ENCODE measurements around the gene AKAP11. TPM values are rescaled to one million over a fixed set of nuclear protein-coding genes. Genes with fewer than 3 reads are reported as not detected.

Gene AKAP11
- total and polyA plus RNA-seq, 9 of the 15 experiments (the other 6 are each of a cell fraction or from before 2014, with no cell fraction given): 2.2 to 31.3 (median 10.9) TPM

GRCh38 chr13:42271337-42272114 lies 426 bp upstream of the AKAP11 start (continued):
- TF ChIP-seq CEBPZ (IDR thresholded peaks at IDR 0.05; ENCODE audit: borderline replicate concordance, low read depth, low read length): no peak
- TF ChIP-seq KAT8 (IDR thresholded peaks at IDR 0.05; ENCODE audit: low read depth): no peak
- TF ChIP-seq ZNF12 (CRISPR knock-in tag; IDR thresholded peaks at IDR 0.05): no peak
- no peak for TF ChIP-seq IFI16 (CRISPR knock-in tag; IDR thresholded peaks at IDR 0.05)
- no peak for TF ChIP-seq TBP (optimal IDR thresholded peaks at IDR 0.05; ENCODE audit: low read depth, low read length)
- no peak for TF ChIP-seq RBFOX2 (IDR thresholded peaks at IDR 0.05; ENCODE audit: low read depth, low read length)
- TF ChIP-seq SNRNP70 (optimal IDR thresholded peaks at IDR 0.05; ENCODE audit: low read depth, low read length): no peak
- TF ChIP-seq KLF1 (tag; IDR thresholded peaks at IDR 0.05): no peak
- 0 out of 4 replicates have a peak, but pooled peaks of 1 of the 2 experiments have one; percentile 55 for TF ChIP-seq TEAD1 (CRISPR knock-in tag; IDR thresholded peaks at IDR 0.05)
- TF ChIP-seq ZNF280B (CRISPR knock-in tag; IDR thresholded peaks at IDR 0.05): no peak
- no peak for TF ChIP-seq HBP1 (CRISPR knock-in tag; IDR thresholded peaks at IDR 0.05)
- peak; percentile 86 for TF ChIP-seq CXXC5 (CRISPR knock-in tag; IDR thresholded peaks at IDR 0.05)
- TF ChIP-seq PHTF2 (CRISPR knock-in tag; IDR thresholded peaks at IDR 0.05): no peak
- peak; percentile 95 to 99 for TF ChIP-seq E2F6 (IDR thresholded peaks at IDR 0.05; ENCODE audit: borderline replicate concordance in 1 of 2, extremely low read depth in 1 of 2, insufficient read depth in 1 of 2, insufficient read length in 1 of 2, low read depth in 1 of 2, low read length in 1 of 2, poor library complexity in 1 of 2, severe bottlenecking in 1 of 2)
- no peak for TF ChIP-seq NR0B1 (IDR thresholded peaks at IDR 0.05; ENCODE audit: partially characterized antibody)
- TF ChIP-seq ZBTB9 (CRISPR knock-in tag; IDR thresholded peaks at IDR 0.05): no peak

Data from K562 (cell line).